Omental fat pad (tissue), 4 donors: ENCODE data around the gene ADGRF4. TPM values are rescaled to one million over a fixed set of nuclear protein-coding genes. Genes with fewer than 3 reads are reported as not detected.

Experiments
- ATAC-seq: fragments of 150-250 bp; one replicate; pipeline ENCODE4 v1.9.1; 2016; ENCODE audit warnings: mild to moderate bottlenecking, moderate library complexity; ENCODE audit not compliant: low FRiP score
- DNase-seq: peaks from one replicate; pipeline ENCODE4 v3.0.0-alpha.2; 2019; ENCODE audit warnings: low spot score
- total RNA-seq, 4 donors: library from RNA; depleted of rRNA; stranded (reverse); fragments of >200 nt; gene quantifications; one replicate each; pipeline ENCODE4 v1.1.0, GENCODE V29; 2016
- TF ChIP-seq, protein P1 (sequence below), 3 donors: fragments of 450-650 bp; IDR thresholded peaks; one replicate each; pipeline ENCODE4 v1.5.1; 2016 to 2017; ENCODE audit warnings: antibody characterized with exemption in 3 of 3, mild to moderate bottlenecking in 3 of 3, moderate library complexity in 2 of 3

Gene ADGRF4
- under 1 TPM in 2 of 4 donors, not detected in 2; 0.19 to 0.48 TPM for total RNA-seq

GRCh38 chr6:47698342-47698787, at the start of gene ADGRF4:
Gene ADGRF4 (plus strand): TSS chr6:47698580. CDS start chr6:47707246, 8,666 bp downstream.
- ATAC-seq, result peak; percentile 91

GRCh38 chr6:47650553-47651432, 47.6 kb upstream of the ADGRF4 start:
- DNase-seq, result no peak
- ATAC-seq, result no peak
- TF ChIP-seq, protein P1, sequence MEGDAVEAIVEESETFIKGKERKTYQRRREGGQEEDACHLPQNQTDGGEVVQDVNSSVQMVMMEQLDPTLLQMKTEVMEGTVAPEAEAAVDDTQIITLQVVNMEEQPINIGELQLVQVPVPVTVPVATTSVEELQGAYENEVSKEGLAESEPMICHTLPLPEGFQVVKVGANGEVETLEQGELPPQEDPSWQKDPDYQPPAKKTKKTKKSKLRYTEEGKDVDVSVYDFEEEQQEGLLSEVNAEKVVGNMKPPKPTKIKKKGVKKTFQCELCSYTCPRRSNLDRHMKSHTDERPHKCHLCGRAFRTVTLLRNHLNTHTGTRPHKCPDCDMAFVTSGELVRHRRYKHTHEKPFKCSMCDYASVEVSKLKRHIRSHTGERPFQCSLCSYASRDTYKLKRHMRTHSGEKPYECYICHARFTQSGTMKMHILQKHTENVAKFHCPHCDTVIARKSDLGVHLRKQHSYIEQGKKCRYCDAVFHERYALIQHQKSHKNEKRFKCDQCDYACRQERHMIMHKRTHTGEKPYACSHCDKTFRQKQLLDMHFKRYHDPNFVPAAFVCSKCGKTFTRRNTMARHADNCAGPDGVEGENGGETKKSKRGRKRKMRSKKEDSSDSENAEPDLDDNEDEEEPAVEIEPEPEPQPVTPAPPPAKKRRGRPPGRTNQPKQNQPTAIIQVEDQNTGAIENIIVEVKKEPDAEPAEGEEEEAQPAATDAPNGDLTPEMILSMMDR (IDR thresholded peaks at IDR 0.05), result no peak

More at GRCh38 chr6:47698342-47698787, at the start of gene ADGRF4:
- TF ChIP-seq, protein P1 (IDR thresholded peaks at IDR 0.05), result no peak
- DNase-seq, result peak; percentile 27

DNA sequence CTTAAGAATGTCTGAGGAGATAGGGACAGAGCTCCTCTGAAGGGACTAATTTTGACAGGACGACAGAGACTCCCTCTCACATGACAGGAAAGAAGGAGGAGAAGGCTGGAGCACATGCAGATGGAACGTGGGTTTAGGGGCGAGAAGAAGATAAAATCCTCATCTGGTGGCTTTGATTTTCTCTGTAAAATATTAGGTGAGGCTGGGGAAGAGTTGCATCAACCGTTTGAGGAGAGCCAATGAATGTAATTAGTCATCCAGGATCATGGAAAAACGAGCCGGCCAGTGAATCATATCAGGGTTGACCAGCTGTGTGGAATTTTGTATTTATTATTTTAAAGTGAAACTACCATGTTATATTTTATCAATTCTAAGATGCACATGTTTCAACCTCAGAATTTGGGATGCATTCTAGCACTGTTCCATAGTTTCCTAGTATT, 46.9 kb upstream of the ADGRF4 start:
- DNase-seq (no peak), ATAC-seq (peak; percentile 38)
- TF ChIP-seq, protein P1 (IDR thresholded peaks at IDR 0.05), result no peak

DNA sequence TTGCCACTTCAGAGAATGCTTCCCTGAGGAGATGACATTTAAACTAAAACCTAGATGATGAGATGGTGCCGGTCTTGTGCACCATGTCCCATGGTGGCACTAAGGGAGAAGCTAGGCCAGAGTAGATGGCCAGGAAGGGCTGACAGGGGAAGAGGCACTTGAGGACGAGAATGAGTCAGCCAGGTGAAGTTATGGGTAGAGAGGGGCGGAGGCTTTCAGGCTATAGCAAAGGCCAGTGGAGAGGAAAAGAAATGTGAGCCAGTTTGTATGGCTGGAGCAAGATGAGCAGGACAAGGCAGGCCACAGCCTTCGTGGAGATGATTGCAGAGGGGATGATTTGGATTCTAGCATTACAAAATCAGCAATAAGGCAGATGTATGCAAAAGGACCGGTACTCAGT, 44.7 kb upstream of the ADGRF4 start:
- DNase-seq, result no peak
- no peak for ATAC-seq
- TF ChIP-seq, protein P1 (IDR thresholded peaks at IDR 0.05), result no peak

DNA sequence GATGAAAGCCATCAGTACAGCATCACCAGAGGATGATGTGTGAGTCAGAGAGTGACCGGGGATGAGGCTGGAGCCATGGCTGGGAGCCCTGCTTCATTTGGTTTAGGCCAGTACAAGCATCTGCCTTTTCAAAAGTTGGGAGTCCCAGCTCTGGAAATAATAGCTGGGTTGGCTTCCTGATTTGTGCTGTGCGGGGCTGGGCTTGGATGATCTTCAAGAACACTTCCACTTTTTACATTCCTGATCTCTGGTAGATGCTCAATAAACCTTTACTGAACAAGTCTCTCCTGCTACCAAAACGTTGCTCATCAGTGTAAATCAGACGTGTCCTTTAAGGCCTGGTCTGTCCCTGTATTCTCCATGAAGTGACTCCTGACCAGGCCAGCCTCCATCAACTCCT, 44.1 kb upstream of the ADGRF4 start:
- DNase-seq (no peak), ATAC-seq (no peak)

GRCh38 chr6:47655719-47656595, 42.4 kb upstream of the ADGRF4 start:
- DNase-seq, result no peak
- ATAC-seq, result no peak
- TF ChIP-seq, protein P1 (IDR thresholded peaks at IDR 0.05), result no peak

More for the DNA sequence above, 44.1 kb upstream of the ADGRF4 start:
- TF ChIP-seq, protein P1 (IDR thresholded peaks at IDR 0.05), result no peak
